Measurements from ENCODE around the gene CAD. TPM values are rescaled to one million over a fixed set of nuclear protein-coding genes. Genes with fewer than 3 reads are reported as not detected.

The CAD gene
- total RNA-seq, 1 donor from 2014 or later = 82.5 TPM

GRCh38 chr2:27236136-27236535 is 19.0 kb downstream of the CAD start:
- TF ChIP-seq, protein P1, sequence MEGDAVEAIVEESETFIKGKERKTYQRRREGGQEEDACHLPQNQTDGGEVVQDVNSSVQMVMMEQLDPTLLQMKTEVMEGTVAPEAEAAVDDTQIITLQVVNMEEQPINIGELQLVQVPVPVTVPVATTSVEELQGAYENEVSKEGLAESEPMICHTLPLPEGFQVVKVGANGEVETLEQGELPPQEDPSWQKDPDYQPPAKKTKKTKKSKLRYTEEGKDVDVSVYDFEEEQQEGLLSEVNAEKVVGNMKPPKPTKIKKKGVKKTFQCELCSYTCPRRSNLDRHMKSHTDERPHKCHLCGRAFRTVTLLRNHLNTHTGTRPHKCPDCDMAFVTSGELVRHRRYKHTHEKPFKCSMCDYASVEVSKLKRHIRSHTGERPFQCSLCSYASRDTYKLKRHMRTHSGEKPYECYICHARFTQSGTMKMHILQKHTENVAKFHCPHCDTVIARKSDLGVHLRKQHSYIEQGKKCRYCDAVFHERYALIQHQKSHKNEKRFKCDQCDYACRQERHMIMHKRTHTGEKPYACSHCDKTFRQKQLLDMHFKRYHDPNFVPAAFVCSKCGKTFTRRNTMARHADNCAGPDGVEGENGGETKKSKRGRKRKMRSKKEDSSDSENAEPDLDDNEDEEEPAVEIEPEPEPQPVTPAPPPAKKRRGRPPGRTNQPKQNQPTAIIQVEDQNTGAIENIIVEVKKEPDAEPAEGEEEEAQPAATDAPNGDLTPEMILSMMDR (IDR thresholded peaks at IDR 0.05; ENCODE audit: unreplicated experiment) = no peak
- no peaks in the 10 kb centered on the region for H3K4me1 Mint-ChIP-seq
- H3K36me3 Mint-ChIP-seq = peaks cover 40% of the 10 kb centered on the region
- no peaks in the 10 kb centered on the region for H3K27me3 Mint-ChIP-seq (ENCODE audit: low read depth)
- DNase-seq (ENCODE audit: low spot score in 2 of 2, unreplicated experiment in 2 of 2) = no peak
- H3K9me3 Mint-ChIP-seq = no peaks in the 10 kb centered on the region
- H3K4me3 Mint-ChIP-seq = no peak overlapping the region
- H3K27ac Mint-ChIP-seq = no peak overlapping the region

DNA sequence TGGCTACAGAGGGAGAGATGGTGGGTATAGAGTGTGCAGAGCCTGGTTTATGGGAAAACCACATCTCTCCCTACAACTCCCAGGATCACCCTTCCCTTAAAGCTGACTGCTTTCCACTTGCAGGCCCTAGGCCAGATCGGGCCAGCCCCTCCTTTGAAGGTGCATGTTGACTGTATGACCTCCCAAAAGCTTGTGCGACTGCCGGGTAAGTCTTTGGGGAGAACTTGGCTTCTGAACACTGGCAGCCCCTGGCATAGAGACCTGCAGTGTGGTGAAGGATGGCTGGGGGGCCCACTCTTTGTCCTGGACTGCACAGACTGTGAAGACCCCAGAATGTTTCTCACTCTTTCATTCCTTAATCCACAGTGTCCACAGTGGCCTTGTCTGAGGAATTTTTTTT is 19.5 kb downstream of the CAD start:
- Mint-ChIP-seq H3K4me1 (no peaks in the 10 kb centered on the region), H3K27ac (no peak overlapping the region), H3K36me3 (peaks cover 36% of the 10 kb centered on the region), H3K4me3 (no peak overlapping the region), H3K9me3 (no peaks in the 10 kb centered on the region), H3K27me3 (ENCODE audit: low read depth) (no peaks in the 10 kb centered on the region)
- no peak for DNase-seq (ENCODE audit: low spot score in 2 of 2, unreplicated experiment in 2 of 2)
- TF ChIP-seq, protein P1 (IDR thresholded peaks at IDR 0.05; ENCODE audit: unreplicated experiment) = no peak

DNA sequence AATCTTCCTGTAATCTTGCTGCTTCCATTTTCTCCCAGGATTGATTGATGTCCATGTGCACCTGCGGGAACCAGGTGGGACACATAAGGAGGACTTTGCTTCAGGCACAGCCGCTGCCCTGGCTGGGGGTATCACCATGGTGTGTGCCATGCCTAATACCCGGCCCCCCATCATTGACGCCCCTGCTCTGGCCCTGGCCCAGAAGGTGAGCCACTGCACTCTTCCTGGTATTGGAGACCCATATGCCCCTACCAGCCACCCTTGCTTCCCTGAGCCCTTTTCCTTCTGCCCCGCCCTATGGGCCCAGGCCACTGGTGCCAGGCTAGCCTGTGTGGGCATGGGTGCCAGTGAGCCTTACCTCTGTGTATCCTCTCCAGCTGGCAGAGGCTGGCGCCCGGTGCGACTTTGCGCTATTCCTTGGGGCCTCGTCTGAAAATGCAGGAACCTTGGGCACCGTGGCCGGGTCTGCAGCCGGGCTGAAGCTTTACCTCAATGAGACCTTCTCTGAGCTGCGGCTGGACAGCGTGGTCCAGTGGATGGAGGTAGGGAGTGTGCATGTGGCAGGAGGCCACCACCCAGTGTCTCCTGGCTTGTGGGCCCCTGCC is 20.3 kb downstream of the CAD start:
- H3K27ac Mint-ChIP-seq = no peak overlapping the region

GRCh38 chr2:27238976-27239375 is 21.8 kb downstream of the CAD start:
- peaks cover 35% of the 10 kb centered on the region for H3K36me3 Mint-ChIP-seq
- no peak overlapping the region for H3K4me3 Mint-ChIP-seq
- no peak overlapping the region for H3K27ac Mint-ChIP-seq
- DNase-seq (ENCODE audit: low spot score in 2 of 2, unreplicated experiment in 2 of 2) = no peak
- TF ChIP-seq, protein P1 (IDR thresholded peaks at IDR 0.05; ENCODE audit: unreplicated experiment) = no peak
- no peaks in the 10 kb centered on the region for H3K4me1 Mint-ChIP-seq
- H3K9me3 Mint-ChIP-seq = no peaks in the 10 kb centered on the region
- H3K27me3 Mint-ChIP-seq (ENCODE audit: low read depth) = no peaks in the 10 kb centered on the region

More for the DNA sequence above, 20.3 kb downstream of the CAD start:
- H3K36me3 Mint-ChIP-seq = peaks cover 39% of the 10 kb centered on the region
- H3K4me1 Mint-ChIP-seq = no peaks in the 10 kb centered on the region
- TF ChIP-seq, protein P1 (IDR thresholded peaks at IDR 0.05; ENCODE audit: unreplicated experiment) = no peak
- H3K27me3 Mint-ChIP-seq (ENCODE audit: low read depth) = no peaks in the 10 kb centered on the region
- no peak for DNase-seq (ENCODE audit: low spot score in 2 of 2, unreplicated experiment in 2 of 2)
- H3K4me3 Mint-ChIP-seq = no peak overlapping the region
- no peaks in the 10 kb centered on the region for H3K9me3 Mint-ChIP-seq

- Mint-ChIP-seq H3K4me3 (no peak overlapping the region), H3K27me3 (ENCODE audit: low read depth) (no peaks in the 10 kb centered on the region), H3K9me3 (no peaks in the 10 kb centered on the region), H3K36me3 (peaks cover 30% of the 10 kb centered on the region), H3K4me1 (no peaks in the 10 kb centered on the region), H3K27ac (no peak overlapping the region)
- TF ChIP-seq, protein P1 (IDR thresholded peaks at IDR 0.05; ENCODE audit: unreplicated experiment) = no peak
- DNase-seq (ENCODE audit: low spot score in 2 of 2, unreplicated experiment in 2 of 2) = no peak
Measured at GRCh38 chr2:27240406-27240805, 23.2 kb downstream of the CAD start.

Measured in mesothelial cell of epicardium (in vitro differentiated cells).